Neural crest cell (in vitro differentiated cells): ENCODE measurements around the gene ROBO2. TPM values are rescaled to one million over a fixed set of nuclear protein-coding genes. Genes with fewer than 3 reads are reported as not detected.
A peak's percentile ranks its signal among the peaks of the same experiment; 100 is the strongest.

ENCODE experiments used
- DNase-seq: peaks from one replicate; pipeline ENCODE4 v3.0.0; 2021; ENCODE audit warnings: low read depth, mixed read lengths, low spot score
- H3K27ac Mint-ChIP-seq: one replicate; pipeline ENCODE4 v1.8.0; 2021; ENCODE audit warnings: mild to moderate bottlenecking, mixed read lengths; ENCODE audit not compliant: unreplicated experiment
- H3K27me3 Mint-ChIP-seq: 2 replicates; pipeline ENCODE4 v1.8.0; 2021; ENCODE audit warnings: low read depth, mild to moderate bottlenecking, mixed read lengths
- H3K36me3 Mint-ChIP-seq: 2 replicates; pipeline ENCODE4 v1.8.0; 2021; ENCODE audit warnings: low read depth, mild to moderate bottlenecking, mixed read lengths
- H3K4me1 Mint-ChIP-seq: 2 replicates; pipeline ENCODE4 v1.8.0; 2021; ENCODE audit warnings: mixed read lengths
- H3K4me3 Mint-ChIP-seq: one replicate; pipeline ENCODE4 v1.8.0; 2021; ENCODE audit warnings: mild to moderate bottlenecking, mixed read lengths
- H3K9me3 Mint-ChIP-seq: 2 replicates; pipeline ENCODE4 v1.8.0; 2021; ENCODE audit warnings: mixed read lengths
- CTCF ChIP-seq: fragments of 200-600 bp; sonication (generic); conservative IDR thresholded peaks from 2 replicates; pipeline ENCODE4 v1.5.0; 2021; ENCODE audit warnings: antibody characterized with exemption, mild to moderate bottlenecking
- total RNA-seq: library from RNA; stranded (reverse); gene quantifications from 2 replicates; pipeline ENCODE4 v1.2.1, GENCODE V29; 2021

Gene ROBO2
- total RNA-seq, 1 donor from 2014 or later = 27.9 TPM

GRCh38 chr3:77222701-77223100 lies 182.8 kb downstream of the ROBO2 start:
- Mint-ChIP-seq H3K9me3 (no peaks in the 10 kb centered on the region), H3K27ac (peak overlapping the region; percentile 44), H3K4me3 (no peak overlapping the region)

GRCh38 chr3:77227567-77227966 lies 187.7 kb downstream of the ROBO2 start:
- Mint-ChIP-seq H3K36me3 (peaks cover 2% of the 10 kb centered on the region), H3K4me1 (peaks cover 6% of the 10 kb centered on the region), H3K27me3 (no peaks in the 10 kb centered on the region), H3K27ac (no peak overlapping the region), H3K9me3 (peaks cover 3% of the 10 kb centered on the region), H3K4me3 (no peak overlapping the region)
- DNase-seq = no peak
- no peak for TF ChIP-seq CTCF

More at GRCh38 chr3:77222701-77223100, 182.8 kb downstream of the ROBO2 start:
- no peak for DNase-seq
- Mint-ChIP-seq H3K27me3 (no peaks in the 10 kb centered on the region), H3K36me3 (peaks cover 2% of the 10 kb centered on the region), H3K4me1 (peaks cover 6% of the 10 kb centered on the region)
- TF ChIP-seq CTCF = no peak

- H3K27ac Mint-ChIP-seq = no peak overlapping the region
- no peak overlapping the region for H3K4me3 Mint-ChIP-seq
- no peak for DNase-seq
- H3K9me3 Mint-ChIP-seq = peaks cover 7% of the 10 kb centered on the region
- H3K4me1 Mint-ChIP-seq = no peaks in the 10 kb centered on the region
- TF ChIP-seq CTCF = no peak
- no peaks in the 10 kb centered on the region for H3K36me3 Mint-ChIP-seq
- H3K27me3 Mint-ChIP-seq = no peaks in the 10 kb centered on the region
Observed at GRCh38 chr3:77232557-77232956, 192.7 kb downstream of the ROBO2 start.

GRCh38 chr3:77234004-77234403 lies 194.1 kb downstream of the ROBO2 start:
- no peak for TF ChIP-seq CTCF
- DNase-seq = no peak
- no peaks in the 10 kb centered on the region for H3K36me3 Mint-ChIP-seq
- H3K9me3 Mint-ChIP-seq = peaks cover 9% of the 10 kb centered on the region
- H3K27ac Mint-ChIP-seq = no peak overlapping the region
- H3K4me3 Mint-ChIP-seq = no peak overlapping the region
- H3K4me1 Mint-ChIP-seq = no peaks in the 10 kb centered on the region
- no peaks in the 10 kb centered on the region for H3K27me3 Mint-ChIP-seq

- Mint-ChIP-seq H3K9me3 (peaks cover 9% of the 10 kb centered on the region), H3K27ac (no peak overlapping the region), H3K36me3 (peaks cover 7% of the 10 kb centered on the region), H3K4me3 (no peak overlapping the region), H3K27me3 (no peaks in the 10 kb centered on the region), H3K4me1 (no peaks in the 10 kb centered on the region)
- TF ChIP-seq CTCF = no peak
- DNase-seq = no peak
Observed at GRCh38 chr3:77236118-77236517, 196.2 kb downstream of the ROBO2 start.
